Measurements from ENCODE around the gene ABCC5.

Gene ABCC5

GRCh38 chr3:184015381-184016019 lies 2.2 kb downstream of the ABCC5 start (continued):
- TF ChIP-seq, protein P1, sequence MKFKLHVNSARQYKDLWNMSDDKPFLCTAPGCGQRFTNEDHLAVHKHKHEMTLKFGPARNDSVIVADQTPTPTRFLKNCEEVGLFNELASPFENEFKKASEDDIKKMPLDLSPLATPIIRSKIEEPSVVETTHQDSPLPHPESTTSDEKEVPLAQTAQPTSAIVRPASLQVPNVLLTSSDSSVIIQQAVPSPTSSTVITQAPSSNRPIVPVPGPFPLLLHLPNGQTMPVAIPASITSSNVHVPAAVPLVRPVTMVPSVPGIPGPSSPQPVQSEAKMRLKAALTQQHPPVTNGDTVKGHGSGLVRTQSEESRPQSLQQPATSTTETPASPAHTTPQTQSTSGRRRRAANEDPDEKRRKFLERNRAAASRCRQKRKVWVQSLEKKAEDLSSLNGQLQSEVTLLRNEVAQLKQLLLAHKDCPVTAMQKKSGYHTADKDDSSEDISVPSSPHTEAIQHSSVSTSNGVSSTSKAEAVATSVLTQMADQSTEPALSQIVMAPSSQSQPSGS (tag by site-specific recombination; IDR thresholded peaks at IDR 0.05; ENCODE audit: low read depth) = peak; percentile 81
- TF ChIP-seq ZNF843 (tag by site-specific recombination; IDR thresholded peaks at IDR 0.05) (no peak), ZBTB48 (tag by site-specific recombination; IDR thresholded peaks at IDR 0.05) (0 out of 2 replicates have a peak, but pooled peaks have one; percentile 60), SP7 (tag by site-specific recombination; IDR thresholded peaks at IDR 0.05) (peak; percentile 52), ZNF629 (tag by site-specific recombination; IDR thresholded peaks at IDR 0.05) (peak; percentile 92), ZNF280C (tag by site-specific recombination; IDR thresholded peaks at IDR 0.05) (no peak), SCRT1 (tag by site-specific recombination; IDR thresholded peaks at IDR 0.05; ENCODE audit: borderline replicate concordance) (no peak), ZNF560 (tag by site-specific recombination; IDR thresholded peaks at IDR 0.05; ENCODE audit: borderline replicate concordance) (no peak), ZNF398 (tag by site-specific recombination; IDR thresholded peaks at IDR 0.05) (no peak), ZNF473 (tag by site-specific recombination; IDR thresholded peaks at IDR 0.05) (no peak), ZNF112 (tag by site-specific recombination; IDR thresholded peaks at IDR 0.05) (no peak), ZNF19 (tag by site-specific recombination; IDR thresholded peaks at IDR 0.05; ENCODE audit: low read depth) (no peak), ELK4 (IDR thresholded peaks at IDR 0.05; ENCODE audit: borderline replicate concordance, low read depth, low read length) (no peak), HOXC10 (CRISPR knock-in tag; IDR thresholded peaks at IDR 0.05) (no peak), ZNF302 (tag by site-specific recombination; IDR thresholded peaks at IDR 0.05; ENCODE audit: low read depth) (no peak), ZNF274 (IDR thresholded peaks at IDR 0.05; ENCODE audit: low read length) (no peak), ZNF274 (tag by site-specific recombination; IDR thresholded peaks at IDR 0.05; ENCODE audit: borderline replicate concordance) (no peak), YY1 (tag by site-specific recombination; IDR thresholded peaks at IDR 0.05) (no peak), YY2 (tag by site-specific recombination; IDR thresholded peaks at IDR 0.05) (no peak), ZNF239 (tag by site-specific recombination; IDR thresholded peaks at IDR 0.05) (no peak), ZNF501 (tag by site-specific recombination; IDR thresholded peaks at IDR 0.05) (0 out of 2 replicates have a peak, but pooled peaks have one; percentile 15), BCL6B (tag by site-specific recombination; IDR thresholded peaks at IDR 0.05) (no peak), KLF7 (tag by site-specific recombination; IDR thresholded peaks at IDR 0.05; ENCODE audit: borderline replicate concordance) (no peak), ZBTB8A (tag by site-specific recombination; IDR thresholded peaks at IDR 0.05) (peak; percentile 12; the same call in 1 of the 2 replicates), ZNF140 (tag by site-specific recombination; IDR thresholded peaks at IDR 0.05) (no peak), SETDB1 (IDR thresholded peaks at IDR 0.05; ENCODE audit: insufficient read length, low read length) (no peak), CTCF (tag by site-specific recombination; IDR thresholded peaks at IDR 0.05) (no peak), ZNF677 (tag by site-specific recombination; IDR thresholded peaks at IDR 0.05) (no peak)
- TF ChIP-seq, protein P2, sequence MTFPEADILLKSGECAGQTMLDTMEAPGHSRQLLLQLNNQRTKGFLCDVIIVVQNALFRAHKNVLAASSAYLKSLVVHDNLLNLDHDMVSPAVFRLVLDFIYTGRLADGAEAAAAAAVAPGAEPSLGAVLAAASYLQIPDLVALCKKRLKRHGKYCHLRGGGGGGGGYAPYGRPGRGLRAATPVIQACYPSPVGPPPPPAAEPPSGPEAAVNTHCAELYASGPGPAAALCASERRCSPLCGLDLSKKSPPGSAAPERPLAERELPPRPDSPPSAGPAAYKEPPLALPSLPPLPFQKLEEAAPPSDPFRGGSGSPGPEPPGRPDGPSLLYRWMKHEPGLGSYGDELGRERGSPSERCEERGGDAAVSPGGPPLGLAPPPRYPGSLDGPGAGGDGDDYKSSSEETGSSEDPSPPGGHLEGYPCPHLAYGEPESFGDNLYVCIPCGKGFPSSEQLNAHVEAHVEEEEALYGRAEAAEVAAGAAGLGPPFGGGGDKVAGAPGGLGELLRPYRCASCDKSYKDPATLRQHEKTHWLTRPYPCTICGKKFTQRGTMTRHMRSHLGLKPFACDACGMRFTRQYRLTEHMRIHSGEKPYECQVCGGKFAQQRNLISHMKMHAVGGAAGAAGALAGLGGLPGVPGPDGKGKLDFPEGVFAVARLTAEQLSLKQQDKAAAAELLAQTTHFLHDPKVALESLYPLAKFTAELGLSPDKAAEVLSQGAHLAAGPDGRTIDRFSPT (tag by site-specific recombination; IDR thresholded peaks at IDR 0.05) = 0 out of 2 replicates have a peak, but pooled peaks have one; percentile 38
